GM12878 (cell line): ENCODE results near the gene SVIL. TPM values are rescaled to one million over a fixed set of nuclear protein-coding genes. Genes with fewer than 3 reads are reported as not detected.
"Not testable (repeated sequence)": the region's sequence is repeated elsewhere in the genome, so short reads cannot be mapped to it uniquely, and the experiment has no call there.

ENCODE experiments used
- ATAC-seq: fragments of 200-7000 bp; cut with Tn5 transposase; 3 replicates; pipeline ENCODE4 v1.9.1; 2020; ENCODE audit warnings: mild to moderate bottlenecking, moderate library complexity
- BruUV-seq: library from RNA; stranded (reverse); fragments of 400-500 nt; replicated peaks from 2 replicates; lab custom pipeline; 2021; lab: Mats Ljungman, UMichigan
- CTCF ChIA-PET: fragments of 300-600 bp; sonication (Branson Sonifier 250); formaldehyde crosslinking; extraction: SDS; loops from one replicate; lab custom pipeline; 2021; ENCODE audit warnings: inconsistent platforms; lab: Yijun Ruan, JAX
- POLR2A ChIA-PET: fragments of 350-600 bp; formaldehyde crosslinking; extraction: SDS; loops from one replicate; lab custom pipeline; 2021; ENCODE audit warnings: inconsistent platforms; lab: Charles Lee
- RAD21 ChIA-PET: fragments of 300-600 bp; sonication (Branson Sonifier 250); formaldehyde crosslinking; loops from one replicate; lab custom pipeline; 2023; ENCODE audit warnings: antibody characterized with exemption; ENCODE audit not compliant: unreplicated experiment; lab: Charles Lee
- SMC1A ChIA-PET: fragments of 300-600 bp; sonication (Branson Sonifier 250); formaldehyde crosslinking; loops from one replicate; lab custom pipeline; 2023; ENCODE audit not compliant: unreplicated experiment, uncharacterized antibody; lab: Charles Lee
- DNase-seq: peaks from one replicate; pipeline ENCODE4 v3.0.0-alpha.2; 2011; ENCODE audit warnings: low read depth, low spot score
- FAIRE-seq: peaks from 3 replicates; lab custom pipeline; 2011; peaks lifted over from hg19 to GRCh38; lab: Jason Lieb, UNC
- H2AFZ ChIP-seq: 2 replicates; pipeline ENCODE4 v1.6.0; 2011; ENCODE audit warnings: low read depth, low read length, control low read depth; ENCODE audit not compliant: control insufficient read depth
- H3K27ac ChIP-seq: 2 replicates; pipeline ENCODE4 v1.5.1; 2011; ENCODE audit warnings: control low read depth; ENCODE audit not compliant: control insufficient read depth, insufficient read depth
- H3K27me3 ChIP-seq, 2 experiments: replicated peaks in 1 of 2; 2 replicates each; pipeline versions ENCODE4 v1.6.0 to v1.6.1; 2011; ENCODE audit warnings: low read length in 1 of 2; ENCODE audit not compliant: control insufficient read depth in 2 of 2, insufficient read depth in 2 of 2
- H3K36me3 ChIP-seq, 2 experiments: 2 replicates each; pipeline ENCODE4 v1.5.1; 2011; ENCODE audit warnings: low read length in 1 of 2; ENCODE audit not compliant: control insufficient read depth in 2 of 2, insufficient read depth in 2 of 2
- H3K4me1 ChIP-seq: 2 replicates; pipeline ENCODE4 v1.6.1; 2011; ENCODE audit warnings: mild to moderate bottlenecking, low read length, moderate library complexity, mixed read lengths; ENCODE audit not compliant: control insufficient read depth, insufficient read depth
- H3K4me2 ChIP-seq: 2 replicates; pipeline ENCODE4 v1.6.0; 2011; ENCODE audit warnings: control low read depth; ENCODE audit not compliant: control insufficient read depth, insufficient read depth
- H3K4me3 ChIP-seq: fragments of 200-600 bp; sonication (generic); 2 replicates; pipeline ENCODE4 v1.5.1; 2016
- H3K79me2 ChIP-seq: 2 replicates; pipeline ENCODE4 v1.6.0; 2011; ENCODE audit warnings: low read length; ENCODE audit not compliant: control insufficient read depth, insufficient read depth
- H3K9ac ChIP-seq: 2 replicates; pipeline ENCODE4 v1.8.0; 2011; ENCODE audit warnings: low read length, control low read depth, mixed read lengths; ENCODE audit not compliant: control insufficient read depth, insufficient read depth
- H3K9me3 ChIP-seq: replicated peaks from 3 replicates; pipeline ENCODE4 v1.5.1; 2011; ENCODE audit warnings: mild to moderate bottlenecking, low read length; ENCODE audit not compliant: control insufficient read depth, insufficient read depth
- H4K20me1 ChIP-seq: 2 replicates; pipeline ENCODE4 v1.6.0; 2011; ENCODE audit not compliant: control insufficient read depth, insufficient read depth
- CBFB ChIP-seq: IDR thresholded peaks from 2 replicates; pipeline ENCODE4 v1.6.1; 2016; ENCODE audit warnings: antibody characterized with exemption, low read depth
- CHD2 ChIP-seq: IDR thresholded peaks from 2 replicates; pipeline ENCODE4 v1.6.1; 2011; ENCODE audit warnings: low read depth, low read length, improper control_type of control experiment, borderline replicate concordance
- ESRRA ChIP-seq: IDR thresholded peaks from 2 replicates; pipeline ENCODE4 v1.6.1; 2012; ENCODE audit warnings: mild to moderate bottlenecking, low read length, improper control_type of control experiment
- FOXK2 ChIP-seq: fragments of 450-650 bp; IDR thresholded peaks from 2 replicates; pipeline ENCODE4 v1.6.1; 2017; ENCODE audit warnings: mild to moderate bottlenecking, moderate library complexity
- HCFC1 ChIP-seq: fragments of 150-350 bp; IDR thresholded peaks from 2 replicates; pipeline ENCODE4 v1.6.1; 2014; ENCODE audit warnings: low read length
- KDM1A ChIP-seq: fragments of 200-600 bp; sonication (generic); IDR thresholded peaks from 2 replicates; pipeline ENCODE4 v1.6.1; 2016; ENCODE audit warnings: borderline replicate concordance
- MTA2 ChIP-seq: fragments of 450-650 bp; IDR thresholded peaks from 2 replicates; pipeline ENCODE4 v1.6.1; 2016; ENCODE audit warnings: low read depth, mild to moderate bottlenecking, moderate library complexity
- MYC ChIP-seq: IDR thresholded peaks from 2 replicates; pipeline ENCODE4 v1.6.1; 2011; ENCODE audit warnings: mild to moderate bottlenecking, low read length, moderate library complexity, inconsistent platforms; ENCODE audit not compliant: insufficient read depth, insufficient replicate concordance, insufficient read length, severe bottlenecking
- POLR2A ChIP-seq: IDR thresholded peaks from 2 replicates; pipeline ENCODE4 v1.6.1; 2011; ENCODE audit warnings: low read depth, mild to moderate bottlenecking, low read length
- RAD21 ChIP-seq: IDR thresholded peaks from 2 replicates; pipeline ENCODE4 v1.6.1; 2011; ENCODE audit warnings: mild to moderate bottlenecking, low read depth, low read length, moderate library complexity; ENCODE audit not compliant: insufficient read depth
- RELA ChIP-seq: fragments of 450-650 bp; IDR thresholded peaks from 2 replicates; pipeline ENCODE4 v1.8.0; 2014; ENCODE audit warnings: borderline replicate concordance; ENCODE audit not compliant: partially characterized antibody
- SMAD1 ChIP-seq: fragments of 450-650 bp; IDR thresholded peaks from 2 replicates; pipeline ENCODE4 v1.6.1; 2018; ENCODE audit warnings: mild to moderate bottlenecking, low read depth; ENCODE audit not compliant: partially characterized antibody
- SRF ChIP-seq, 2 experiments: IDR thresholded peaks; 2 replicates each; pipeline ENCODE4 v1.6.1; 2011; ENCODE audit warnings: low read depth in 2 of 2, low read length in 2 of 2, mild to moderate bottlenecking in 1 of 2, moderate library complexity in 1 of 2
- TCF7 ChIP-seq: IDR thresholded peaks from 2 replicates; pipeline ENCODE4 v1.6.1; 2014; ENCODE audit warnings: antibody characterized with exemption, borderline replicate concordance
- YY1 ChIP-seq: IDR thresholded peaks from 2 replicates; pipeline ENCODE4 v1.6.1; 2011; ENCODE audit warnings: low read depth, mild to moderate bottlenecking, low read length
- ZBTB4 ChIP-seq: fragments of 450-650 bp; formaldehyde crosslinking; IDR thresholded peaks from 2 replicates; pipeline ENCODE4 v1.4.0; 2022; ENCODE audit warnings: mild to moderate bottlenecking, moderate library complexity
- WGBS: methylation state at CpG from one replicate; pipeline ENCODE4 v1.1.6; 2016; ENCODE audit warnings: low lambda C conversion rate; ENCODE audit not compliant: insufficient replicate concordance, insufficient coverage; ENCODE audit errors: missing lambda C conversion rate; 5-methylcytosine and 5-hydroxymethylcytosine counted together
- in situ Hi-C: fragments of 300-500 bp; cut with MboI; formaldehyde crosslinking; loops from 9 replicates; pipeline ENCODE4 v1.14.3; 2018; ENCODE audit warnings: mixed read lengths
- intact Hi-C: fragments of 100-400 bp; cut with micrococcal nuclease; formaldehyde crosslinking; loops from one replicate; pipeline ENCODE4 v1.14.2; 2022; ENCODE audit not compliant: unreplicated experiment
- polyA plus RNA-seq, 11 experiments: library from polyadenylated mRNA; depleted of rRNA in 4 of 11; unstranded in 6 of 11; stranded (reverse) in 5 of 11; fragments of >200 nt; fragmentation: Nextera tagmentation in 4 of 11; fragmentation: Illumina TruSeq in 1 of 11; extraction: Ambion mirVana in 4 of 11; extraction: Trizol in 1 of 11; gene quantifications; 1 replicate in 1 of 11; 2 replicates in 10 of 11; pipeline versions ENCODE4 v1.2.1 to v1.2.3, GENCODE V29; 2011 to 2016; ENCODE audit warnings: inconsistent platforms in 2 of 11, missing spikeins in 2 of 11, low read depth in 1 of 11
- total RNA-seq, 4 experiments: library from RNA; depleted of rRNA in 3 of 4; stranded (reverse); fragments of >200 nt in 3 of 4; fragmentation: Illumina TruSeq in 1 of 4; extraction: Trizol in 1 of 4; gene quantifications; 2 replicates each; pipeline versions ENCODE4 v1.2.1 to v1.2.3, GENCODE V29; 2013 to 2021

The SVIL gene
- total and polyA plus RNA-seq, 10 of the 15 experiments (the other 5 are each of a cell fraction or from before 2014, with no cell fraction given): 0.22 to 1.9 (median 0.87) TPM

GRCh38 chr10:29610876-29611647 lies 23.7 kb downstream of the SVIL start:
- intact Hi-C loops: no loop called here

GRCh38 chr10:29610331-29610730 lies 24.4 kb downstream of the SVIL start:
- H2AFZ ChIP-seq, H3K4me1 ChIP-seq, H3K9me3 ChIP-seq, H3K4me2 ChIP-seq, H3K27ac ChIP-seq, H3K4me3 ChIP-seq, CTCF ChIA-PET, intact Hi-C loops, H3K36me3 ChIP-seq, BruUV-seq, RAD21 ChIA-PET, H3K27me3 ChIP-seq, FAIRE-seq, ATAC-seq, H3K79me2 ChIP-seq, POLR2A ChIA-PET, H3K9ac ChIP-seq, in situ Hi-C loops, DNase-seq, H4K20me1 ChIP-seq: not testable (repeated sequence)
- SMC1A ChIA-PET: interaction anchor here (1.3 kb wide), 1 partner anchor 124 kb away, joined by 4 read pairs; no protein-coding TSS in a partner anchor
- 2% methylated on average over 3 of the region's 3 CpGs for WGBS

More at GRCh38 chr10:29610876-29611647, 23.7 kb downstream of the SVIL start:
- Histone ChIP-seq H2AFZ (no peak overlapping the region), H3K4me2 (no peak overlapping the region), H3K36me3 (no peaks in the 10 kb centered on the region; a peak in 1 of 4 replicates), H3K27ac (no peak overlapping the region), H3K79me2 (no peaks in the 10 kb centered on the region), H3K27me3 (no peaks in the 10 kb centered on the region), H4K20me1 (no peaks in the 10 kb centered on the region), H3K4me1 (no peaks in the 10 kb centered on the region), H3K9ac (no peak overlapping the region), H3K4me3 (no peak overlapping the region), H3K9me3 (no peaks in the 10 kb centered on the region; the same call in 2 of the 3 replicates)
- BruUV-seq: no TSS peak
- SMC1A ChIA-PET: interaction anchor here (0.9 to 1.4 kb wide), 3 partner anchors 9 to 123 kb away, joined by 3 to 5 read pairs (median 4); no protein-coding TSS in a partner anchor
- in situ Hi-C loops: no loop called here
- DNase-seq (no peak), ATAC-seq (no peak), FAIRE-seq (no peak)
- 36% methylated on average over 10 of the region's 10 CpGs for WGBS
- RAD21 ChIA-PET: no interaction called here
- CTCF ChIA-PET: interaction anchor here (0.6 to 1.2 kb wide), 2 partner anchors 10 to 47 kb away, joined by 3 read pairs; no protein-coding TSS in a partner anchor
- TF ChIP-seq FOXK2: no peak
- no peak for TF ChIP-seq CHD2
- TF ChIP-seq SMAD1: no peak
- TF ChIP-seq MTA2: no peak
- no peak for TF ChIP-seq YY1
- no peak for TF ChIP-seq HCFC1
- TF ChIP-seq MYC: no peak
- no peak for TF ChIP-seq ZBTB4 (CRISPR knock-in tag)
- no peak for TF ChIP-seq CBFB
- TF ChIP-seq ESRRA: no peak
- TF ChIP-seq RELA: no peak
- no peak for TF ChIP-seq RAD21
- TF ChIP-seq TCF7: no peak
- no peak for TF ChIP-seq SRF (IDR thresholded peaks at IDR 0.05; ENCODE audit: low read depth in 2 of 2, low read length in 2 of 2)
- TF ChIP-seq POLR2A: no peak
- no peak for TF ChIP-seq KDM1A
- POLR2A ChIA-PET: no interaction called here
